ENCODE data around the gene PPFIBP2.

PPFIBP2 gene

DNA sequence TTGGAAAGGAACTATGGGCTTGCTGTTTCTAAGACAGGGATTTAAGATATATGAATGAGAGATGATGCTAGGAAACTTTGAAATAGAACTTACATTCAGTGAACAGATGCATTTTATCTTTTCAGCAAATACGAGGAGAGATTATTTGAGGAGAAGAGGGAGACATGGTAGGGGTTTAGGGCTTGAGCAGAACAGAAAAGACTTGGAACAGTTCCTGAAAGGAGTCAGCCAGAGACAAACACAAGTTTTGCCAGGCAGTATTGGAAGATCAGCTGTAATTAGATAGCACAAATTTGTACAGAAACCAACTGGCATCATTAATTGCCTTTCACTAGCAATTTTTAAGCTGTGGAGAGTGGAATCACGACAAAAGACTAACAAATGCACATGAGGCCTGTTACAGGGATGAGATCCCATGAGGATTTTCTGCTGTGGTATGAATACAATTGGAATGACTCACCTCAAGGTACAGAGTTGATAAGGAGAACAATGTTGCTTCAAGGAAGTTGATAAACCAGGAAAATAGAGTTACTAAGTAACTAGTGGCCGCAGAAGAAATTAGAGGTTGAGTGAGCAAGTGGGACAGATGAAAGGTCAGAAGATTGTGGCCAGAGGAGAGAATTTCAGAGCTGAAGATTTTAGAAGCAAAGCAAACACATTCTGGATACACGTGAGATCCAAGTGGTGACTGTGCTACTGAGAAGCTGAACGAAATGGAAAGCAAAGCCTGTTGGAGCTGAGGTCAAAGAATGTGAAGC, 91.6 kb downstream of the PPFIBP2 start:
- no peak for DNase-seq

DNA sequence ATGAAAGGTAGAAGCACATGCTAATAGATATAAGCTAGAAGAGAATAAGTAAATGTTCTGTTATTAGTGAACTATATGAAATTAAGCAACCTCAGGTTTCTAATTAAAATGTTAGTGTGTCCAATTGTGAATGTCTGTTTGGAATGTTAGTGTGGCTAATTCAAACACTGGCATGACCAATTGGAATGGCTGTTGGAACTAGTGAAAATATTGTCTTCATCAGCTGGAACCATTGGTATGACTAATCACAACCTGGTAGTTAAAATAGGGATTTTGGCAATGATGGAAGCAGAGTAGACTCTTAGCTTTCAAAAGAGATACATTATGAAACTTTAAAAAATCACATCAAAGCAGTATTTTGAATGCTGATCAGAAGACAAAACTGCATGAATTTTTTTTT, 92.7 kb downstream of the PPFIBP2 start:
- DNase-seq, result no peak

DNA sequence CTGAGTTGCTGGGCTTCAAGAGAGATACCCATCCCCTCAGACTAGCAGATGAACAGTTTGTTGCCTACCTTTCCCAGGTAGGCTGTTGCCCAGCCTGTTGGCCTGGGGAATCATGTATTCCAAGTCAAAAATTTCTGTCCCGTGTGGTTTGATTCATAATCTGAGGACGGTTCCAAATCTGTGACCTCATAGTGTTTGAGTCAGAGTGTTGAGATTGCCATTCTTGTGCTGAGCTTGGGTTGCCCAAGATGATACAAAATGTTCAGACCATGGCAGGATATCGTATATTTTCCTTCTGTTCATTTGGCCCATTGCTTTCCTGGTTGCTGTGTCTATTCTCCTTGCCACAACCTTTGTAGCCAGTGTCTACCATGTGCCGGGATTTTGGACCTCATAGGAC, 95.2 kb downstream of the PPFIBP2 start:
- DNase-seq, result no peak

DNA sequence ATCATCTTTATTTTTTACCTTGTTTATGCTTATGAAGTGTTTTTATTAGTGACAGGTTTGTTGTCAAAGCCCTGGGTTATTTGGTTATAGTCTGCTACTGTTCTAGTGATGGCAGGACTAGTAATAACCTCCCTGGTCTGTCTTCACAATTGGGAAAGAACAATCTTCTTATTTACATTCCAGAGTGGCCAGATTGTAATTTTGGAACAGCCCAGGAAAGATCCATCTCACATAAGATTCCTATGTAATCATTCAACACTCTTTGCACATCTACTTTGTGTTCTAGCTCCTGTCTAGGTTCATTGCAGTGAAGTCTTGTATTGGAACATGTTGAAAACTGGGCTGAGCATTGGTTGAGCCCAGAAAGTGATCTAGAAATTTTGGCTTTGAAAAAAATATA, 95.7 kb downstream of the PPFIBP2 start:
- no peak for DNase-seq

DNA sequence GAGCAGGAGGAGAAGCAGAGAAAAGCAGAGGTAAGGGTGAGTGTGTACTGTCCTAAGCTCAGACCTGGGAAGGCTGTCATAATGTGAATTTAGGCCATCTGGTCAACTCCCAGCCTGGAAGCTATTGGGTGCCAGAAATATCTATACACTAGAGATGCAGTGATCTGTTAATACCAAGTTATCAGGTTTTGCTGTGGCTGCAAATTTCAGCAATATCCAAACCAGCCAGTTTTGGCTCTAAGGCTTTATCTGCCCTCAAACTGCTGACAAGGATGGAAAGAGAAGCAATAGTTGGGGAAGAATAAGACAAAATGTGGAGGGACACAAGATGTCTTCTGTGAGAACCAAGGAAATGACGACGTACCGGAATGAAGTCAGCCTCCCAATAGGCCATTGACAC, 96.6 kb downstream of the PPFIBP2 start:
- DNase-seq, result no peak

DNA sequence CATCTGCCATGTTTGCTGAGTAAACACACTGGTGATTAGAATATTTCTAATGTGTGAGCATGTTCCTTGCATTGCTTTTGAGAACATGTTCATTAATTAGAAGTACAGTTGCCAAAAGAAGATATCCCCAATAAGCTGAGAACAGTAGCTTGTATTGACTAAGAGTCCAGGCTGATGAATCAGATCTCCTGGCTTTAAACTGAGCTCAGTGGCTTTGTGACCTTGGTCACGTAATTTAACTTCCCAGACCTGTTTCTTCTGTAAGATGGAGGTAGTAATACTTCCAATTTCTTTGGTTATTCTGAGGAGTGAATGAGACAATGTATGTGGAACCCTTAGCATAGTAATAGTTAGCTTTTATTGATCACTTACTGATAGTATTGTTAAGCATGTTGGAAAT, 97.6 kb downstream of the PPFIBP2 start:
- DNase-seq, result no peak

DNA sequence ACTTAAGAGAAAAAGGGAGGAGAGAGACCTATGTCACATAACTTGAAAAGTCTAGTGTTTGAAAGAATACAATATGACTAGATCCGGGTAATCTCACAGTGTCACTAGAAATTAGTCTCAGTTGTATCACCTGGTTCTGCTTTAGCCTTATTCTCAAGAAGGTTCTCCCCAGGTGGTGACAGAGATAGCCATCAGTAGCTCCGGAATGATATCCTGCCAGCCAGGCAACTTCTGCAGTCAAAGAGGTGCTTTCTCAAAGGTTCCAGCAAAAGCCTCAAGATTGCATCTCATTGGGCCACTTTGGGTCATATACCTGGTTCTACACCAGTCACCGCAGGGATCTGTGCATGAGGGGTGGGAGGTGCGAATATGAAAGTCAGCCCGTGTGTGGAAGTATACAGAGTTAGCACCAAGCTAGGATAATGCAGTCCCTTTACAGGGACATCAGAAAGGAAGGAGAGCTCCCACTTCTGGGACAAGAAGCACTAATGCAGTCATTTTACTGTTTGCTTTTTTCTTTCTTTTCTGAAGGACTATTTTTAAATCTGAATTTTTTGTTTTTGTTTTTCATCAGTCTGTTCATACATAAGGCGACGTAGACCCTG, 98.4 kb downstream of the PPFIBP2 start:
- no peak for DNase-seq

DNA sequence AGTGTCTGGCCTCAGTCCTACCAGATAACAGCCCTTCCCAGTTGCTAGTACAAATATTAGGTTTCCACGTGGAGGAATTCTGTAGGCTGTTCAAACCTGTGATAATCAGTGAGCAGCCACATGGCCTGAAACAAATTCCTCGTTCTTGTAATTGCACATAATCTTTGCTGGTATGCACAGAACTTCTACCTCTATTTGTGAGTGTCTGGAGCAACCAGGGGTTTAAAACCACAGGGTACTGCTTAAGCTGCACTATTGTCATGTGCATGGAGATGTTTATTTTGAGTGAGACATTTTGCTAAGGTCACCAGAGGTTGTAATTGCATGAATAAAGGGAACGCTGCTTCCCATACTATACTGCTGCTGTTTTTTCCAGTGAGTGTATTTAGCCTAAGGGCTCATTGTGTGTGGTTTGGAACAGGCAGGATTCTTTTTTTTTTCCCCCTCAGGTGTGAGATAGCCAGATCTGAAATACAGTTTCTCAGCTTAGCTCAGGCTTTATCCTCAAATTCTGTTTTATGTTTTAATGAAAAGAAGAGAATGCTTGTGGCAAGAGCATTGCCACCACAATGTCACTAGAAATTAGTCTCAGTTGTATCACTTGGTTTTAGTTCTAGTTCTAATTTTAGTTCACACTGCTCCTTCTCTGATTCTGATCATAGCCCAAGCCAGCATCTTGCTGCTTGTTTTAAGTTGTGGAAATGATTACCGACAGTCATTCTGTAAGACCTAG, 99.0 kb downstream of the PPFIBP2 start:
- DNase-seq, result no peak

DNA sequence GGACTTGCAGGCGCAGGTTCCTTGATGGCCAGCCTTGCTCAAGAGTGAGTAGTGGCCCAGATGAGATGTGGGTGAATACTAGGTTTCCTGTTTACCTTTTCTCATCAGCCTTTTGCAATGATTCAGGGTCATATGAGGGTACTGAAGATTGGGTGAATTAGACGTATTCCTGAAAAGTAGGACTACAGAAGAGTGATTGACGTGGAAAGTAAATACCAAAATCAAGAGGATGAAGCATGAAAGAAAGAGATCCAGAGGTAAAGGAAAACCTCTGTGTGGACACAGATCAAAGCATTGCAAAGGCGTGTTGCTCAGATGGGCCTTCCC, 99.6 kb downstream of the PPFIBP2 start:
- DNase-seq, result no peak

DNA sequence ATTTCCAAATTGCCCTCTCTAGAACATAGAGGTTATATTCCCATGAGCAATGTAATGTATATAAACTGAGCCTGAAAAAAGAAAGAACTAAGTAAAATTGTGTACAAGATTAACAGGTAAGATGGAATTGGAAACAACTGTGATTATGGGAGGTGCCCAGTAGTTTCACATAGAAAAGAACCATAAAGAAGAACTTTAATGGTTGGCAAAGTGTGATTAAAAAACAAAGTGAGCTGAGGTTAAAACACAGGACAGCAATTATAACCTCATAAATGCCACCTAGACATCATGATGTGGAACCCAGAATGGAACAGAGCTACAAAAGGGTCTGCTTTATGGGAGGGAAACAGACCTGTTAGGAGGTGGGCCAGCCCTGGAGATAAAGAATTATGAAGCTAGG, 100.9 kb downstream of the PPFIBP2 start:
- no peak for DNase-seq

DNA sequence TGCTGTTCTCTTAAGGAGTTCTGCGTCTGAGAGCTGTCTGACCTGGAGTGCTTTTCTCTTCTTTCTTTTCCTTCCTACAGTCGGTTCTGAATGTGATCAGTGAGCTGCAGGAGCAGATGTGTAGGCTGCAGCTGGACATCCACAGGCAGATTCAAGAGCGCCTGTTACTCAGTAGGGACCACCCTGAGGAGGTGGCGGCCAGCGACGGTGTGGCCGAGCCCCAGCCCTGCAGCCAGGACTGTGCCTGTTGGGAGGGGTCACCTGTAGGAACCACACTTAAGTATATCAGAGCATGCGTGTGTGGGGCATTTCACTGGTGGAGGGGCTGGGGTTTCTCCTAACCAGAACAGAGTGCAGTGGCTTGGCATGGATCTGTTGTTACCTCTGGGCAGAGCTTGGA, 103.2 kb downstream of the PPFIBP2 start:
- no peak for DNase-seq

DNA sequence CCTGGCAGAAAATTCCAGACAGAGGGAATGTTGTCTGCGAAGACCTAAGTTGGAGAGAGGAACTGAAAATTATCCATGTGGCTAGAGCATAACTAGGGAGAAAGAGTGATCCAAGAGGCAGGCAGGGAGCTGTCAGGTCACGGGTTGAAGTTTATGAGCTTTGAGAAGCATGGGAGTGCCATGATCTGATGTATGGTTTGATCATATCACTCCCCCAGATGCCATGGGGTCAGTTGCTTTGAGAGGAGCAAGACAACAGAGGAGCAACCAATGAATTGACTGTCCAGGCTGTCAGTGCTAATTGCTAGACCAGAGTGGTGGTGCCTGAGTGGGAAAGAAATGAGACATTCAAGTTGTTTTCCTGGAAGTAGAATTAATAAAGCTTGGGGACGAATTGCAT, 105.5 kb downstream of the PPFIBP2 start:
- DNase-seq, result no peak

DNA sequence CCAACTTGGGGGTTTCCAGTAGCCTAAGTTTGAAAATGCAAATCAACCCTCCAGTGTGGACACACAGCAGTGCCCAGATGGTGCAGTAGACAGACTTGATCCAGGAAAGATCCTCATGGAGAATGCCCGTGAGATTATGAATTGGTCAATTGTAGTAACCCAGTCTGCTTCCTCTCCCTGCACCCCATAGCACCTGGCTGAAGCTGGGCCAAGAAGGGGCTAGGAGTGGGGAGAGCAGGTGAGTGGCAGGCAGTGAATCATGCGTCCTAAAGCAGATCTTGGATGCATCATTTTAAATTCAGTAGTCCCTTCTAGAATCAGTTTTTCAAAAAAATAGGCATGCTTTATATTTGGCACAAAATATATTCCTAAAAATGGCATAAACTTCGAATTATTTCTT, 107.3 kb downstream of the PPFIBP2 start:
- DNase-seq, result no peak

DNA sequence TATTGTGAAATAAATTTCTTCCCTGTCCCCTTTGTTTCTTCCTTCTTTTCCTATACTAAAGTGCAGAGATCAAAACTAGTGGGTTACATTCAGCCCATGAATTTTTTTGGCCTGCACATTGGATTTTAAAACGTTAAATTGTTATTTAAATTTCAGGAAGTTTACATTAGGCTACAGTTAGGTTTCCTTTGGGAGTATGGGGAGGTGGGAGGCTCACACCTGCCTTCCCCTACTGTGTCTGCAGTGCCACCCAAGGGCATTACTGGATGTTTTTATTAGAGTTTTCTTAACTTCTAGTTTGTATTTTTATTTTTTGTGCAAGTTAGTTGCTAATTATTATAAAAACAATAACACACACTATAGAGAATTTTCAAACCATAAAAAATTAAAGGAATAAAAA, 107.8 kb downstream of the PPFIBP2 start:
- DNase-seq, result no peak

DNA sequence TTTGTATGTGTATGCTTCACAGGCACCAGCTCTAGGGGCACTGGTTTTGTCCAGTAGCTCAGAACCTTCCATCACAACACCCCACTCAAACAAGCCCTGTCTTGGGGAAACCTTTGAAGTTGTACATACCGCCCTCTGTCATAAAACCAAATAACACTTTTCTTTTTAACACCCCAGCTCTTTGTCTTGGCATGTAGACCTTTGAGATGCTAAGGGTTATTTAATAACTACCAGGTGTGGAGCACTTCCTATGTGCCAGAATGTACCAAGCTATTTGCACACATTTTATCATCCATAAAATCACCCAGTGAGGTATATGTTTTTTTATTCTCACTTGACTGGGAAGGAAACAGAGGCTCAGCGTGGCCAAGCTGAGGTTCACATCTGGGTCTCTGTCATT, 108.9 kb downstream of the PPFIBP2 start:
- no peak for DNase-seq

DNA sequence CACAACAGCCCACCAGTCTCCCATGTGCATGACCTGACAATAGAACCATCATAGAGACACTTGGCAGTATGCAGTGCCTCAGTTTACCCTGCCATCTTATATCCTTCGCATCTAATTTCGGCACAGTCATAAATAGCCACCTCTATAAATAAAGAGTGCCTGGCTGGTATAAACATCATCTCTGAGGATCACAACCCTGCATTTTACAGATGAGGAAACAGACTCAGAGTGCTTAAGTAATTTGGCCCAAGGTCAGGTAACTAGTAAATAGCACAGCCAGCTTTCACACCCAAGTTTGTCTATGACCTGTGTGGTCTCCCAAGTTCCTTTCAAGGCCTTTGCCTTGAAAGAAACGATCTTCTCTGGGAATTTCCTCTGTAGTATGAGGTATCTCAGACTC, 114.9 kb downstream of the PPFIBP2 start:
- DNase-seq, result no peak

DNA sequence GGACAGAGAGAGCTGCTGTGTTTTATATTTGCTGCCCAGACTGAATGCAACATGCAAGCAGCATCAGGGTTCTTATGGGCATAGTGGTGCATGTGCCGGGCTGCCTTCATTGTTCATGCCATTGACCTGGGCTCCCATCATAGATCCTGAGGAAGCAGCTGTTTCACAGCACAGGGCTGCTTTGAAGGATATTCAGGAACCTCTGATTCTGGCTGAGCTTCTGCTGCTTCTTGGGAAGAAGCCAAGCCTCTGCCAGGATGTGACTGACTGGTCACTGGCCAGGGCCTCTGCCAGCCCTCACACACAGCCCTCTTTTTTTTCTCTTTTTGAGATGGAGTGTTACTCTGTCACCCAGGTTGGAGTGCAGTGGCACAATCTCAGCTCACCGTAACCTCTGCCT, 116.2 kb downstream of the PPFIBP2 start:
- no peak for DNase-seq

DNA sequence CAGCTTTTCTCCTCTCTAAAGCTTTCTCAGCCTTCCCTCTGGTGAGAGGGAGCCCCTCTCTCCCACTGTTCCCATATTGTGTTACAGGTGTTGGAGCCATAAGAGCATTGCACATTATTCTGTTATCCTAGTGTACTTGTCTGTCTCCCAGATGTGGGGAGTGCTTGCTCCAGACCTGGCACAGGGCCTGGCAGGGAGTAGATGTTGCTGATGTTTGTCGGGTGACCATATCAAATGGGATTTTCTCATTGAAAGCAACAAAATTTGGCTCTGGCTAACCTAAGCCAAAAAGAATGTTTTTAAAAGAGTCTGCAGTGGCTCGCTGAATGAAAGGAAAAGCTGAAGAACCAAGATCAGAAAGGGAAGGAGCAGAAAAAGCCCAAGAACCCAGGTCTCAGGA, 118.4 kb downstream of the PPFIBP2 start:
- DNase-seq, result no peak

DNA sequence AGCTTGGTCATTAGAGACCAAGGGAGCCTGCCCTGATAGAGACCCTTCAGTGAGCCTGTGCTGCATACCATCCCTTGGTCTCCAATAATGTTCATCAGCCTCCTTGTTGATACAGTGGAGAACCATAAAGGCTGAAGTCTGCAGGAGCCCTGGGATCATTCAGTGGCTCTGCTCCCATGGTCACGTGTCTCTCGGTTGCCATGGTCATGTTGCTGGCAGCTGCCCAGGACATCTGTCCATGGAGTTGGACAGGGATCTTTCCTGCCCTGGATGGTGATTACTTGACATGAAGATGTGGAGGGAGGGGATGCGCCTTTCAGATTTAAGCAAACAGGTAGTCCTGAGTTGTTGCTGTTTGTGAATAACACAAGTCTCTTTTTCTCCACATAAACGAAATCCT, 121.3 kb downstream of the PPFIBP2 start:
- no peak for DNase-seq

DNA sequence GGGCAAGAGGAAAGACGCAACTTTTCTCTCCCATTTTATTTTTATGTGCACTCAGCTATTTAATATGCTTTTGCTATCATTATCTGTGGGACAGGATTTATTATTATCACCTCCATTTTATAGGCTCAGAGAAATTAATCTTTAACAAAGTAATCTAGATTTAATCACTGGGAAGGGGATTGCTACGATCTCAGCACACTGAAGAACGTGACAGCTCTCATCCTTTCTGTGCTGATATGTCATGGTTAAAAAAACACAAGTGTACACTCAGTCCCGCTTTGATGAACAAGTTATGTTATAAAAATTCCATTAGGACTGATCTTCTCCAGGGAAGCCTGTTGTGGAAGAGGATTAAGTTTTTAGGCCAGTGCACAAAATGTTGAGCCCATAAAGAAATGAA, 121.9 kb downstream of the PPFIBP2 start:
- no peak for DNase-seq

DNA sequence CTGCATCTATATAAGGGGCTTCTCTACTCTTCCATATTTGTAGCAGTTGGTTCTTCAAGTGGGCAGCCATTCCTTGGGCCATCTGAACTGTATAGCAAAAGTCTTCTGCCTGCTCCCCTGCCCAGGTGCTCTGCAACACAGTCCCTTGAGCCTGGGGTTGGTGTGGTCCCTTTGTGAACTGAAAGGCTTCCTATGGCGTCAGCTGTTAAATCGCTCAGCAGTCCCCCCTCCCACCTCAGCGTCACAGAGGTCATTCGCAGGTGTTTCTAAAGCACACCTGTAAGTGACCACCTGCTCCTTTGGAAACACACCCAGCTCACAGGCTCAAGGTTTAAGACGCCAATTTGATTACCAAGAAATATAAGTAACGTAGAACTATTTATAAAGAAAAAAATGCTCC, 122.6 kb downstream of the PPFIBP2 start:
- no peak for DNase-seq

DNA sequence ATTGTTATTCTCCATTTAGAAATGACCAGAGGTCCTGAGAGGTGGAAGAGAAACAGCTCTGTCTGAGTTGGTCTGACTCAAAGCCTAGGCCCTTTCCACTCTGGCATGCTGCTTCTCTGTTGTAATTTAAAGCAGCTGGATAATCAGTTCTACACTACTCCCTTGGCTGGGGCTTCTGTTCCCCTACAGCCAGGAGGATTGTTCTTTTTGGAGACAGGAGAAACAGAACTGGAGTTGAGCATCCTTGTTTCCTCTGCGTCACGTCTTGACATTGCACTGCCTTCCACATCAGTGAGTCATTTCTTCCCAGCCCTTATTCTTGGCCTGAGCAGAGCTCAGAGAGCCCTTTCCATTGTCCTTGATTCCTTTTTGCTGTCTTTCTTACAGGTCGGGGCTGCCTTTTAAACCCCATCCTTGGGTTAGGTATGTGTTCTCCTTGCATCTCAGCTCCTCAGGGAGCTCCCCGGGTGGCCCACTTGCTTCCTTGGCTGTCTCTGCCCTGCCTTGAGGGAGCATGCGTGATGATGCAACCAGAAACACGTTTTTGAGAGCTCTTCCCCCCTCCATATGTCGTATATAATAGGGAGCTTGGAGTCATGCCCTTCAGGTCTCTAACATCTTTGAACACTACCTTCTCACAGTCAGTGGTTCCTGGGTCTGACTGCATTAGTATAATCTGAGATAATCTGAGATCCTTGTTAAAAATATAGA, 123.8 kb downstream of the PPFIBP2 start:
- no peak for DNase-seq

DNA sequence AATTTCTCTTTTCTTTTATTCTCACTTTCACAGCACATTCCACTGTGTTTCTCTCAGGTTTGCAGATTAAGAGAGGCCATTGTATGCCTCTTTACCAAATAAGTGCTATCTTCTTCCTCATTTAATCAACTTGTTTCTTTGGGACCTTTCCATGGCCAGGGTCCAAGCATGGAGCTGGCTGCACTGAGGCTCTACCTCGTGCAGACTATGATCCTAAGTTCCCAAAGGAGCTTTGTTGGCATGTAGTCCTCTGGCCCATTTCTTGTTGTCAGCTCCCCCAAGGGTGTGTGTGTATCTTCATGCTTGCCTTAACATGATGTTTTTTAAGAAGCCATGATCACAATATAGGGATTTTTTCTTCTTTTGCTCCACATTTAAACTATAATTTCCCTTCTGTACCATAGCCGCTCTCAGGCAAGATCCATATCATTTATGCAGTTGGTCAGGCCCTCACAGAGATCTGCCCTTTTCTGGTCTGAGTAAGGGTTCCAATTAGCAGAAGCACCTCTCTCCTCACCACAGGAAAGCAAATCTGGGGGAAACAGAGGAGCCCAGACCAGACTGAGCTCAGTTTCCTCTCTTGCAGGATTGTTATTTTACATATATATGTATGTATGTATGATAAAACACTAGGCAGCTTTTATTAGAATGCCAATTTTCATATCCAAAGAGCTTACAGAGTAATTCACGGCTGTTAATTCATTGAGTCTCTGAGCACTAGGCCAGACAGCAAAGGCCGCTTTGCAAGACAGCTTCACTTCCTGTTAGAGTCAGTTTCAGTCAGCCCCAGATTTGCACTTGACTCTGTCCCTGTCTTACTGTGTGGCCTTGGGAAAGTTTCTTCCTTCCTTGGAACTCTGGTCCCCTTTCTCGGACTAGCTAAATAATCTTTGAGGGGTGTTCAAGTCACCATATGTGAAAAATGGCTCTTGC, 125.2 kb downstream of the PPFIBP2 start:
- no peak for DNase-seq
